ENCODE measurements around the gene KLK7.
"Not testable (repeated sequence)": the region's sequence is repeated elsewhere in the genome, so short reads cannot be mapped to it uniquely, and the experiment has no call there.

Gene KLK7

GRCh38 chr19:50994129-50994528 is 10.4 kb upstream of the KLK7 start:
- DNase-seq (ENCODE audit: low read depth), result no peak
- no peak for TF ChIP-seq CTCF (conservative IDR thresholded peaks at IDR 0.05; ENCODE audit: low read length)
- no peak overlapping the region for H3K4me3 ChIP-seq (ENCODE audit: low read length)

DNA sequence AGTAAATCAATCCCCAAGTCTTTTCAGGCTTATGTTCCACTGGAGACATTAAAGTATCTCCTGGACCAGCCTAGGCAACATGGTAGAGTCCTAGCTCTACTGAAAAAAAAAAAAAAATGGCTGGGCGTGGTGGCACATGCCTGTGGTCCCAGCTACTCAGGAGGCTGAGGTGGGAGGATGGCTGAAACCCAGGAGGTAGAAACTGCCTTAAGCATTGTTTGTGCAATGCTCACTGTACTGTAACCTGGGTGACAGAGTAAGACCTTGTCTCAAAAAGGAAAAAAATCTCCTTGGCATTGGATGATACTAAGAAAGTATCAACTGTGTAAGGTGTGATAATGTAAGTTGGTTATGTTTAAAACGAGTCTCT is 8.9 kb upstream of the KLK7 start:
- no peak overlapping the region for H3K4me3 ChIP-seq (ENCODE audit: low read length)
- no peak for TF ChIP-seq CTCF (conservative IDR thresholded peaks at IDR 0.05; ENCODE audit: low read length)
- no peak for DNase-seq (ENCODE audit: low read depth)

GRCh38 chr19:50984416-50984815 is 699 bp upstream of the KLK7 start:
- H3K4me3 ChIP-seq (ENCODE audit: low read length); DNase-seq (ENCODE audit: low read depth): not testable (repeated sequence)

GRCh38 chr19:50982186-50982585 is 1.5 kb downstream of the KLK7 start:
- no peak for TF ChIP-seq CTCF (conservative IDR thresholded peaks at IDR 0.05; ENCODE audit: low read length)

DNA sequence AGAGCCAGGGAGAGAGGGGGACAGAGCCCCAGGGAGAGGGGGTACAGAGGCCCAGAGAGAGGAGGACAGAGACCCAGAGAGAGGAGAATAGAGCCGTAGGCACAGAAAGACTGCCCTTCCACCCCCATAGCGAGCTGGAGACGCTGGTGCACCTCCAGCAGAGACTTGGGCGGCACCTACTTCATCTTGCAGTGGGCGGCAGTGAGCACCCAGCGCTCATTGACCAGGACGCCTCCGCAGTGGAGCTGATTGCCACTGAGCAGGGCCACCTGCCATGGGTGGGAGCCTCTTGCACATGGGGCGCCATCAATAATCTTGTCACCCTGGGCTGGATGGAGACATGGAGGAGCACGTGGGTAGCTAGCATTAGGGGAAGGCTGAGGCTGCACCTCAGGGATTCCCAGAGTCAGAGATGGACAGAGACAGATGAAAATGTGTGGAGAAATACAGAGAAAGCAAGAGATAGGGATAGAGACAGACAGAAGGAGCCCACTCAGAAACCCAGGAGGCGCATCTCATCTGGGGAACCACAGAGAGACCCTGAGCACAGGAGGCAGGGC is 2.0 kb downstream of the KLK7 start:
- no peak for DNase-seq (ENCODE audit: low read depth)
- H3K4me3 ChIP-seq (ENCODE audit: low read length), result no peak overlapping the region
- no peak for TF ChIP-seq CTCF (conservative IDR thresholded peaks at IDR 0.05; ENCODE audit: low read length)

More at GRCh38 chr19:50982186-50982585, 1.5 kb downstream of the KLK7 start:
- H3K4me3 ChIP-seq (ENCODE audit: low read length), result no peak overlapping the region
- no peak for DNase-seq (ENCODE audit: low read depth)

DNA sequence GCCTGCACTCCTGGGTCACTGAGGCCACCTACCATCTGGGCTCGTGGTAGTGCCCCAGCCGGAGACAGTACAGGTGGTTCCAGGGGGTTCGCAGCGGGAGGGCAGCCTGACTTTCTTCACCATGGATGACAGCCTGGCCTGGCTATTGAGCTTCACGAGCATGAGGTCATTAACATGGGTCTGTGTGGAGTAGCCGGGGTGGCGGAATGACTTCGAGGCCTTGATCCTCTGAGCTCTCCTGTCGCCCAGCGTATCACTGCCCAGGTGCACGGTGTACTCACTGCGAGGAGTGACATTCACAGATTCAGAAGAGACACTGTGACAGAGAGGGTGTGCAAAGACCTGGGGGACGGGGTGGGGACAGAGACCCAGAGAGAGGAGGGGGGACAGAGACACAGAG is 3.5 kb downstream of the KLK7 start:
- no peak for TF ChIP-seq CTCF (conservative IDR thresholded peaks at IDR 0.05; ENCODE audit: low read length)
- H3K4me3 ChIP-seq (ENCODE audit: low read length), result no peak overlapping the region
- no peak for DNase-seq (ENCODE audit: low read depth)

DNA sequence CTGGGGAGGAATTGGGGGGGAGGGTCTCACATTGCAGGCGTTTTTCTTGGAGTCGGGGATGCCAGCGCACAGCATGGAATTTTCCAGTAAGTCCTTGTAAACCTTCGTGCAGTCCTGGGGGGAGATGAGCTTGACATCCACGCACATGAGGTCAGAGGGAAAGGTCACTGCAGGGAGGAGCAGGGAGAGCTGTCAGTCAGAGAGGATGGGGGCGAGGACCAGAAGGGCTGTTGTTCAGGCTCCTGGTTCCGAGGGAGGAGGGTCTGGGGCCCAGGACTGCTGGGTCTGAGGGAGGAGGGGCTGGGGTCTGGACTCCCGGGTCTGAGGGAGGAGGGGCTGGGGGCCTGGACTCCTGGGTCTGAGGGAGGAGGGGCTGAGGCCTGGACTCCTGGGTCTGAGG is 4.0 kb downstream of the KLK7 start:
- DNase-seq (ENCODE audit: low read depth), result no peak
- TF ChIP-seq CTCF (conservative IDR thresholded peaks at IDR 0.05; ENCODE audit: low read length), result no peak

More for the DNA sequence above, 4.0 kb downstream of the KLK7 start:
- no peak overlapping the region for H3K4me3 ChIP-seq (ENCODE audit: low read length)

Measured in AG10803 (cell line).